NCI-H2107 treated with DMSO at 0.1 percent for 48 hours (cell line): ENCODE data around the gene UBR4.

Experiments used
- DNase-seq: peaks from one replicate; lab custom pipeline; 2025; ENCODE audit not compliant: unreplicated experiment; lab: John Stamatoyannopoulos, UW

Gene UBR4

GRCh38 chr1:19074361-19074901 is 135.6 kb downstream of the UBR4 start:
- DNase-seq, result no peak

GRCh38 chr1:19073311-19074186 is 136.5 kb downstream of the UBR4 start:
- DNase-seq, result no peak

GRCh38 chr1:19072285-19072981 is 137.6 kb downstream of the UBR4 start:
- no peak for DNase-seq

GRCh38 chr1:19071674-19072281 is 138.3 kb downstream of the UBR4 start:
- no peak for DNase-seq

GRCh38 chr1:19070891-19071621 is 139.0 kb downstream of the UBR4 start:
- DNase-seq, result no peak

GRCh38 chr1:19070197-19070651 is 139.8 kb downstream of the UBR4 start:
- DNase-seq, result no peak

GRCh38 chr1:19068639-19069276 is 141.3 kb downstream of the UBR4 start:
- DNase-seq, result no peak

- no peak for DNase-seq
Observed at GRCh38 chr1:19067912-19068638, 142.0 kb downstream of the UBR4 start.

- no peak for DNase-seq
Observed at GRCh38 chr1:19067182-19067911, 142.7 kb downstream of the UBR4 start.

DNA sequence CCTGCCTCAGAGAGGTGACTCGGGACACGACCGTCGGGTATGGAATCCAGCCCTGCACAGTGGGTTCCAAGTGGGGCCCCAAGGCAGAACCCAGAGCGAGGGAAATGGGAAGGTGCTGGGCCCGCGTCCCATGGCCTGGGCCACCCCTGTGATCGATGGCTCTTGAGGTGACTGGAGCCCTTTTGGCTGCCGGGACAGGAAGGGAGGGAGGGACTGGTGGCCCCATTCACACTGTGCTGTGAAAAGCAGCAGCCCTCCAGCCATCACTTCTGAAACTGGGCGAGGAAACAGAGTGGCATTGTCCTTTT is 143.2 kb downstream of the UBR4 start:
- DNase-seq, result no peak

DNA sequence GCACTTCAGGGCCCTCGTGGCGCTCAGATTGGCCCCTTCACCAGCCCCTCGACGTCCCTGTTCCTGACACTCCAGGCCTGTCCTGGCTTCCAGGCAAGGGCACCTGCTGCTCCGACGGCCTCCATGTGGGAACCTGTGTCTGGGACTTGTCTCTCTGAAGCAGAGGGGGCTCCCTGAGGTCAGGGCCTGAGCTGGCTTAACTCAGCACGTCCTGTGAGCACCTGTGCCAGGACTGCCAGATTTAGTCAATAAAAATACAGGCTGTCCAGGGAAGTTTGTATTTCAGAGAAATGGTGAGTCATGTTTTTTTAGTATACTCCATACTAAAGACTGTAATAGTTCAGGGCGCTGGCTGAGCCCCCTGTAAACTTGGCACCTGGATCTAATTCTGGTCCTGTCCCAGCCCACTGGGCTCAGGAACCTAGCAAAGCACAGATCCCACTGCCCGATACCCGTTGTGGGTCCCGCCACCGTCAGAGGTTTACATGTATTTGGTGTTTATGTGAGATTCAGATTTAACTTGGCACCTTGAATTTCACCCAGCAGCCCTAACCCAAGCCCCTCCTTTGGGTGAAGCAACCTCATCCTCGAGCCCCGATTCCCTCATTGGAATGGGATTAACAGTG is 143.7 kb downstream of the UBR4 start:
- no peak for DNase-seq

- DNase-seq, result no peak
Observed at GRCh38 chr1:19065526-19066247, 144.4 kb downstream of the UBR4 start.

DNA sequence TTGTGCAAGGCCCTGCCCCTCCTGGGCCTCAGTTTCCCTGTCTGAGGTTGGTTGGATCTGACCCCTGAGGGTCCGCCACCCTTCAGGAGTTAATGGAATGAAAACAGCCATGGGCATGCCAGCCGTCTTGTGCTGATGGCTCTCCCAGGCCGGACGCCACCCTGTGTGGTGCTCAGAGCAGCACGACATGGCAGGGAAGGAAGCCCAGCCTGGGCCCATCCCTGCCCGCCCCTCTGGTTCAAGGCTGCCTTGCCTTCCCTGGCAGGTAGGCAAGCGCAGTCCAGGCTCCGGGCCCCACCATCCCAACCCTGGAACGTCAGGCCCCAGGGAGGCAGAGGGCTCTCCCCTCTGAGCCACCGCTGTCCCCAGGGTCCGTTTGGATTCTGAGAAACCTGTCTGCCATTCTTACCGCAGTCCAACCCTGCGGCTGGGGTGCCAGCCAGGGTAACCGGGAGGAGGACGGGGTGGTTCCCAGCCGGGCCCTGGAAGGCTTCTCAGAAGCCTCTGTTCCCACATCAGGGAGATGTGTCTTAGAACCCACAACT is 145.1 kb downstream of the UBR4 start:
- no peak for DNase-seq

DNA sequence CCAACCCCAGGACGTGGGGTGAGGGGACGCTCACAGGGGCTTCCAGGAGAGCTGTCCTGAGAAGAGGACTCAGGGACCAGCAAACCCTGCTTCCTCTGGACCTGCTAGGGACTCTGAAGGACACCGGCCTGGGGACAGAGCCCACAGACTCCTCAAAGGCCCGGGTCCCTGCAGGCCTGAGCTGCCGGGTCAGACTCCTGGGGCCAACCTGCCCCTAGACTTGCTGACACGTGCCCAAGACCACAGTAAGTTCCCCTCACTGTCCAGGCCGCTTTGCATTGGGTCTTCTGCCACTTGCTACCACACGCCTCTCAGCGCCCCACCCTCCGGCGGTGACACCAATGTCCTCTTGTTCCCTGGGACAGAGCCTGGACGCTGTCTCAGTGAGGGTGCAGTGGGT is 146.9 kb downstream of the UBR4 start:
- no peak for DNase-seq

- no peak for DNase-seq
Observed at GRCh38 chr1:19062258-19063029, 147.6 kb downstream of the UBR4 start.

GRCh38 chr1:19061798-19062197 is 148.3 kb downstream of the UBR4 start:
- no peak for DNase-seq

- no peak for DNase-seq
Observed at GRCh38 chr1:19061343-19061742, 148.7 kb downstream of the UBR4 start.
